Measurements from ENCODE around the gene MED25. TPM values are rescaled to one million over a fixed set of nuclear protein-coding genes. Genes with fewer than 3 reads are reported as not detected.
A peak's percentile ranks its signal among the peaks of the same experiment; 100 is the strongest.

MED25 gene
- total and polyA plus RNA-seq, 9 of the 15 experiments (the other 6 are each of a cell fraction or from before 2014, with no cell fraction given): 4.1 to 93.9 (median 19.3) TPM

GRCh38 chr19:49801966-49802661, 16.0 kb upstream of the MED25 start (continued):
- TF ChIP-seq, protein P1, sequence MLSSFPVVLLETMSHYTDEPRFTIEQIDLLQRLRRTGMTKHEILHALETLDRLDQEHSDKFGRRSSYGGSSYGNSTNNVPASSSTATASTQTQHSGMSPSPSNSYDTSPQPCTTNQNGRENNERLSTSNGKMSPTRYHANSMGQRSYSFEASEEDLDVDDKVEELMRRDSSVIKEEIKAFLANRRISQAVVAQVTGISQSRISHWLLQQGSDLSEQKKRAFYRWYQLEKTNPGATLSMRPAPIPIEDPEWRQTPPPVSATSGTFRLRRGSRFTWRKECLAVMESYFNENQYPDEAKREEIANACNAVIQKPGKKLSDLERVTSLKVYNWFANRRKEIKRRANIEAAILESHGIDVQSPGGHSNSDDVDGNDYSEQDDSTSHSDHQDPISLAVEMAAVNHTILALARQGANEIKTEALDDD (IDR thresholded peaks at IDR 0.05): no peak
- TF ChIP-seq FIP1L1 (IDR thresholded peaks at IDR 0.05; ENCODE audit: low read depth, low read length, poor library complexity, severe bottlenecking) (no peak), TOE1 (IDR thresholded peaks at IDR 0.05; ENCODE audit: borderline replicate concordance) (no peak), TOE1 (CRISPR knock-in tag; IDR thresholded peaks at IDR 0.05; ENCODE audit: borderline replicate concordance, low read depth) (no peak), ZNF583 (CRISPR knock-in tag; IDR thresholded peaks at IDR 0.05) (no peak), PTTG1 (tag; IDR thresholded peaks at IDR 0.05; ENCODE audit: low read depth) (no peak), CHD2 (IDR thresholded peaks at IDR 0.05; ENCODE audit: low read depth, low read length) (0 out of 2 replicates have a peak, but pooled peaks have one; percentile 37), MTA1 (IDR thresholded peaks at IDR 0.05; ENCODE audit: borderline replicate concordance) (no peak), NCOA6 (IDR thresholded peaks at IDR 0.05) (no peak), ZNF668 (CRISPR knock-in tag; IDR thresholded peaks at IDR 0.05) (no peak), PTRF (tag; IDR thresholded peaks at IDR 0.05) (no peak)
- TF ChIP-seq, protein P2, sequence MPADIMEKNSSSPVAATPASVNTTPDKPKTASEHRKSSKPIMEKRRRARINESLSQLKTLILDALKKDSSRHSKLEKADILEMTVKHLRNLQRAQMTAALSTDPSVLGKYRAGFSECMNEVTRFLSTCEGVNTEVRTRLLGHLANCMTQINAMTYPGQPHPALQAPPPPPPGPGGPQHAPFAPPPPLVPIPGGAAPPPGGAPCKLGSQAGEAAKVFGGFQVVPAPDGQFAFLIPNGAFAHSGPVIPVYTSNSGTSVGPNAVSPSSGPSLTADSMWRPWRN (IDR thresholded peaks at IDR 0.05; ENCODE audit: low read depth): no peak
- TF ChIP-seq, protein P3, sequence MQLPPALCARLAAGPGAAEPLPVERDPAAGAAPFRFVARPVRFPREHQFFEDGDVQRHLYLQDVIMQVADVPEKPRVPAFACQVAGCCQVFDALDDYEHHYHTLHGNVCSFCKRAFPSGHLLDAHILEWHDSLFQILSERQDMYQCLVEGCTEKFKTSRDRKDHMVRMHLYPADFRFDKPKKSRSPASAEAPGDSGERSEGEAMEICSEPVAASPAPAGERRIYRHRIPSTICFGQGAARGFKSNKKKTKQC (CRISPR knock-in tag; IDR thresholded peaks at IDR 0.05): no peak
- TF ChIP-seq, protein P4, sequence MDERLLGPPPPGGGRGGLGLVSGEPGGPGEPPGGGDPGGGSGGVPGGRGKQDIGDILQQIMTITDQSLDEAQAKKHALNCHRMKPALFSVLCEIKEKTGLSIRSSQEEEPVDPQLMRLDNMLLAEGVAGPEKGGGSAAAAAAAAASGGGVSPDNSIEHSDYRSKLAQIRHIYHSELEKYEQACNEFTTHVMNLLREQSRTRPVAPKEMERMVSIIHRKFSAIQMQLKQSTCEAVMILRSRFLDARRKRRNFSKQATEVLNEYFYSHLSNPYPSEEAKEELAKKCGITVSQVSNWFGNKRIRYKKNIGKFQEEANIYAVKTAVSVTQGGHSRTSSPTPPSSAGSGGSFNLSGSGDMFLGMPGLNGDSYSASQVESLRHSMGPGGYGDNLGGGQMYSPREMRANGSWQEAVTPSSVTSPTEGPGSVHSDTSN (CRISPR knock-in tag; IDR thresholded peaks at IDR 0.05; ENCODE audit: low read depth): peak; percentile 44
- TF ChIP-seq, protein P4 (tag; conservative IDR thresholded peaks at IDR 0.05; ENCODE audit: low read depth): peak; percentile 73
- TF ChIP-seq, protein P5, sequence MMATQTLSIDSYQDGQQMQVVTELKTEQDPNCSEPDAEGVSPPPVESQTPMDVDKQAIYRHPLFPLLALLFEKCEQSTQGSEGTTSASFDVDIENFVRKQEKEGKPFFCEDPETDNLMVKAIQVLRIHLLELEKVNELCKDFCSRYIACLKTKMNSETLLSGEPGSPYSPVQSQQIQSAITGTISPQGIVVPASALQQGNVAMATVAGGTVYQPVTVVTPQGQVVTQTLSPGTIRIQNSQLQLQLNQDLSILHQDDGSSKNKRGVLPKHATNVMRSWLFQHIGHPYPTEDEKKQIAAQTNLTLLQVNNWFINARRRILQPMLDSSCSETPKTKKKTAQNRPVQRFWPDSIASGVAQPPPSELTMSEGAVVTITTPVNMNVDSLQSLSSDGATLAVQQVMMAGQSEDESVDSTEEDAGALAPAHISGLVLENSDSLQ (IDR thresholded peaks at IDR 0.05): peak; percentile 98
- TF ChIP-seq, protein P6, sequence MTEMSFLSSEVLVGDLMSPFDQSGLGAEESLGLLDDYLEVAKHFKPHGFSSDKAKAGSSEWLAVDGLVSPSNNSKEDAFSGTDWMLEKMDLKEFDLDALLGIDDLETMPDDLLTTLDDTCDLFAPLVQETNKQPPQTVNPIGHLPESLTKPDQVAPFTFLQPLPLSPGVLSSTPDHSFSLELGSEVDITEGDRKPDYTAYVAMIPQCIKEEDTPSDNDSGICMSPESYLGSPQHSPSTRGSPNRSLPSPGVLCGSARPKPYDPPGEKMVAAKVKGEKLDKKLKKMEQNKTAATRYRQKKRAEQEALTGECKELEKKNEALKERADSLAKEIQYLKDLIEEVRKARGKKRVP (CRISPR knock-in tag; IDR thresholded peaks at IDR 0.05): no peak
- TF ChIP-seq, protein P7, sequence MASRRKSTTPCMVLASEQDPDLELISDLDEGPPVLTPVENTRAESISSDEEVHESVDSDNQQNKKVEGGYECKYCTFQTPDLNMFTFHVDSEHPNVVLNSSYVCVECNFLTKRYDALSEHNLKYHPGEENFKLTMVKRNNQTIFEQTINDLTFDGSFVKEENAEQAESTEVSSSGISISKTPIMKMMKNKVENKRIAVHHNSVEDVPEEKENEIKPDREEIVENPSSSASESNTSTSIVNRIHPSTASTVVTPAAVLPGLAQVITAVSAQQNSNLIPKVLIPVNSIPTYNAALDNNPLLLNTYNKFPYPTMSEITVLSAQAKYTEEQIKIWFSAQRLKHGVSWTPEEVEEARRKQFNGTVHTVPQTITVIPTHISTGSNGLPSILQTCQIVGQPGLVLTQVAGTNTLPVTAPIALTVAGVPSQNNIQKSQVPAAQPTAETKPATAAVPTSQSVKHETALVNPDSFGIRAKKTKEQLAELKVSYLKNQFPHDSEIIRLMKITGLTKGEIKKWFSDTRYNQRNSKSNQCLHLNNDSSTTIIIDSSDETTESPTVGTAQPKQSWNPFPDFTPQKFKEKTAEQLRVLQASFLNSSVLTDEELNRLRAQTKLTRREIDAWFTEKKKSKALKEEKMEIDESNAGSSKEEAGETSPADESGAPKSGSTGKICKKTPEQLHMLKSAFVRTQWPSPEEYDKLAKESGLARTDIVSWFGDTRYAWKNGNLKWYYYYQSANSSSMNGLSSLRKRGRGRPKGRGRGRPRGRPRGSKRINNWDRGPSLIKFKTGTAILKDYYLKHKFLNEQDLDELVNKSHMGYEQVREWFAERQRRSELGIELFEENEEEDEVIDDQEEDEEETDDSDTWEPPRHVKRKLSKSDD (conservative IDR thresholded peaks at IDR 0.05; ENCODE audit: low read length): no peak

Data from K562 (cell line).